HG03039 (cell line): ENCODE data around the gene EPHB2.
"Not testable (repeated sequence)": the region's sequence is repeated elsewhere in the genome, so short reads cannot be mapped to it uniquely, and the experiment has no call there.

Source experiments
- ATAC-seq: cut with Tn5 transposase; IDR thresholded peaks from one replicate; pipeline ENCODE4 v1.9.1; 2021; ENCODE audit warnings: mild to moderate bottlenecking, moderate library complexity; ENCODE audit not compliant: unreplicated experiment

Gene EPHB2

DNA sequence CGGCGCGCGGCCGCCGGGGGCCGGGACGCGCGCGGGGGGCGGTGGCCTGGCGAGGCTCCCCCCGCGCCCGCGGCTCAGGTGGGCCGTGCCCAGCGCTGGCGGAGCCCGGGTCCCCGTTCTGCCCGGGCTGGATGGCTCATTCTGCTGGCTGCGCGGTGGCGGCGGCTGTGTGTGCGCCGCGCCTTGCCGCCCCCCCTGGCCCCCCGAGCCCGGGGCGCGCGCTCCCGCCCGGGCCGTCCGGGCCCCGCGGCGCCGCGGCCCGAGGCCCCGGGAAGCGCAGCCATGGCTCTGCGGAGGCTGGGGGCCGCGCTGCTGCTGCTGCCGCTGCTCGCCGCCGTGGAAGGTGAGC, at the start of gene EPHB2:
Gene EPHB2, plus strand, starts transcription at position 139 of the 349 bp plus-strand sequence. Its CDS starts 144 bp downstream, at position 283.
- no peak for ATAC-seq

GRCh38 chr1:22661880-22662279, 48.8 kb upstream of the EPHB2 start:
- no peak for ATAC-seq

- ATAC-seq, result no peak
These were observed 48.3 kb upstream of the EPHB2 start for GRCh38 chr1:22662318-22662717.

DNA sequence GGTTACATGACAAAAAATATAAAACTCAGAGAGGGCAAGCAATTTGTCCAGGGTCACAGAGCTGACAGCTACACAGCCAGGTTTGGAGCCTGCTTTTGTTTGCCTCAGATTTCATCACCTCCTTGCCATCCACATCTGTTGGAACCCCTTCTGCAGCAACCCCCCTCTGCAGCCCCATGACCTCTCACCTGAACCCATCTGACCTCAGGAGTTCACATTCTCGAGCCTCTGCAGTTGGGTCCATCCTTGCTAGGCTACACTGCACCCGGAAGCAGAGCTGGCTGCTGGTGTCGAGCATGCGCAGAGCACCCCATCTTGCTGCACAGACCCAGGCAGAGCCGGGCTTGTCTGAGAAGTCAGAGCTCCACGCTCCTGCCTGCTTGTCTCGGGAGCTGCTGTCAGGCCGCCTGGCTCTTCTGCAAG, 47.6 kb upstream of the EPHB2 start:
- ATAC-seq, result no peak

DNA sequence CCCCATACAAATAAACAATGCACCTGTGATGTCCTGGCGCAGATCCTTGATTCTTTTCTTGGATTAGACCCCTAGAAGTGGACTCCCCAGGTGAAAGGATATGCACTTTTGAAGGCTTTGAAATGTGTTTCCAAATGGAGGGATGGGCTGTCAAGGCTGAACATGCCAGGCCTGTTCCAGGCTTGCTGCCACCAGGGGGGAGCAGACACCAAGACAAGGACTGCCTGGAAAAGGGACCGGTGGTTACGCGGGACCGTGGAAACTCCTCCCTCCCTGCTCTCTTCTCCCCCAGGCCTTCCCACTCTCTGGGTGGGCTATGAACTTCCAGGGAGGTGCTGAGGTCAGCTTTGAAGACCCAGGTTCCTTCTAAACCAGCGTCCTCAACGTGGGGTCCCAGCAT, 44.9 kb upstream of the EPHB2 start:
- no peak for ATAC-seq

DNA sequence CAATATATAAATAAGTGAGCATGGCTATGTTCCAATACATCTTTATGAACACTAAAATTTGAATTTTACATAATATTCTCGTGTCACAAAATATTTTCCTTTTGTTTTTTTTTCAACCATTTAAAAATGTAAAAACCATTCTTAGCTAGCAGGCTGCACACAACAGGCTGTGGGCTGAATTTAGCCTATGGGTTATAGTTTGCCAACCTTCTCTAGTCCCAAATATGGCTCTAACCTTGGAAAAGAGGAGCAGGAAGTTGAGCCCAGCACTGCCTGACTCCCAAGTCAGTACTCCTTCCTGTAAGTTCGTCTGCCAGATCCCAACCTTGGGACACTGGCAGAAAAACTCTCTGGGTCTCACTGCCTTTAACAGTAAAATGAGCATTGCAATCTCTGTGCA, 44.2 kb upstream of the EPHB2 start:
- no peak for ATAC-seq

DNA sequence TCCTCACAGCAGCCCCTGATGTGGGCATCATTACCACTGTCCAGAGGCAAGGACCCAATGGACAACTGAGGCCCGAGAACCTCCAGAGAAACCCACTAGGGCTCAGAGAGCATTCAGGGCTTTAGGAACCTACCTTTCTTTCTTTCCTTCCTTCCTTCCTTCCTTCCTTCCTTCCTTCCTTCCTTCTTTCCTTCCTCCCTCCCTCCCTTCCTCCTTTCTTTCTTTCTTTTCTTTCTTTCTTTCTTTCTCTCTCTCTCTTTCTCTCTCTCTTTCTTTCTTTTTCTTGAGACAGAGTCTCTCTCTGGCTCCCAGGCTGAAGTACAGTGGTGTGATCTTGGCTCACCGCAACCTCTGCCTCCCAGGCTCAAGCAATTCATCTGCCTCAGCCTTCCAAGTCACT, 41.8 kb upstream of the EPHB2 start:
- ATAC-seq, result not testable (repeated sequence)

DNA sequence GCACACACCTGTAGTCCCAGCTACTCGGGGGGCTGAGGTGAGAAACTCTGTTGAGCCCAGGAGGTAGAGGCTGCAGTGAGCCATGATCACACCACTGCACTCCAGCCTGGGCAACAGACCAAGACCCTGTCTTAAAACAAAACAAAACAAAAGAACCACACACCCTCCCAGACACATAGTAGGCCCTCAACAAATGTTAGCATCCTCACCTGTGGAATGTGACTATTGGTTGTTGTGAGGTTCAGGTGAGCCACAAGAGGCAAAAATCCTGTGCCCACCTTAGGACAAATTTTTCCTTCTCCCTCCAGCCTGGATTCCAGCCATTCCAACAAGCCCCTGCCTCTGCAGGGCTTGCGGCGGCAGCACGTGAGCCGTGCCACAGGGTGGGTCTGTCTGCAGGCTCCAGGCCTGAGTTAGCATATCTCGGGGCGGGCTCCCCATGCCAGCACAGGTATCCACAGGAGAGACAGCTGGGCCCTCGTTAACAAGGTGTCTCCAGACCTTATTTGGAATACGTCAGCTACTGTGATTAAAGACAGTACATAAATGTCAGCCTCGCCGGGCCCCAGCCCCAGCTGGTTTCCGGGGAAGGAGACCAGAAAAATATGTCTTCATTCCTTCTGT, 40.2 kb upstream of the EPHB2 start:
- ATAC-seq, result no peak

DNA sequence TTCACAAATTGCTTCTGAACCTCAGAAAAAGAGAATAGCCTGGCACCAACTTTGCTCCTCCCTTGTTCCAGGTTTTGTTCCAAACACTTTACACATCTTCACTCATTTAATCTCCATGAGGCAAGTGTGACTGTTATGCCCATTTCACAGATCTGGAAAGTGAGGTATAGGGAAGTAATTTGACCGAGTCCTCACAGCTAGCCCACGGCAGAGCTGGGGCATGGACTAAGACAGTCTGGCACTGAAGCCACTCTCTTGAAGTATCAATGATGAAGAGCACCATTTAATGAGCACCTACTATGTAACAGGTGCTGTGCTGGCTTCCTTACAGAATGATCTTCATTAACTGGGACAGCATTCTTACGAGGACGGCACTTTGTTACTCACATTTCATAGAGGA, 38.6 kb upstream of the EPHB2 start:
- no peak for ATAC-seq

GRCh38 chr1:22673486-22674409, 36.9 kb upstream of the EPHB2 start:
- no peak for ATAC-seq

- no peak for ATAC-seq
These were observed 36.3 kb upstream of the EPHB2 start for GRCh38 chr1:22674410-22674749.

GRCh38 chr1:22676151-22676550, 34.5 kb upstream of the EPHB2 start:
- ATAC-seq, result not testable (repeated sequence)

GRCh38 chr1:22676916-22677583, 33.6 kb upstream of the EPHB2 start:
- no peak for ATAC-seq

- no peak for ATAC-seq
These were observed 32.4 kb upstream of the EPHB2 start for GRCh38 chr1:22677931-22678896.

- no peak for ATAC-seq
These were observed 29.9 kb upstream of the EPHB2 start for GRCh38 chr1:22680726-22681125.

DNA sequence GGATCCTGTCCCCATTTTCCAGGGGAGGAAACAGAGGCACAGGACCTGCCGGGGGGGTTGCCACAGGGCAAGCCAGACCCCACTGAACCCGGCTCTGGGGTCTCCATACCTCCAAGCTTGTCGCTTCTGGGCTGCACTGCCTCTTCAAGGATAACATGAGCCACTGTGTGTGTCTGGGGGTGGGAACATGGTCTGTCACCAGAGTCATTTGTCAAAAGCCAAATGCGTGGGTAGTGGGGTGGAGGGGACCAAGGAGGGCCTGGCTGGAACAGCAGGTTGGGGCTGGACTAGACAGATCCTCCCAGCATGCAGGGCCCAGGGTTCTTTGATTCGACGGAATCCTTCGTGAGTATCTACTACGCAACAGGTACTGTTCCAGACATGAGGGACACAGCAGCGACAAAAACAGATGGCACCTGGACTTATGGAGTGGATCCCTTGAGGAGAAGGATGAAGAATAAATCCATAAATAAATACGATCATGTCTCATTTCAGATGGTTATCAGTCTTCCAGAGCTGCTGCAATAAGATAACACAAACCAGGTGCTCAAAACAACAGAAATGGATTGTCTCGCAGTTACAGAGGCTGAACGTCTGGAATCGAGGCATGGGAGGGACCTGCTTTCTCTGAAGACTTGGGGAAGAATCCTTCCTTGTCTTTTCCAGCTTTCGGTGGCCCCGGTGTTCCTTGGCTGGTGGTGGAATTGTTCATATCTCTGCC, 28.9 kb upstream of the EPHB2 start:
- ATAC-seq, result no peak

GRCh38 chr1:22683547-22683946, 27.1 kb upstream of the EPHB2 start:
- no peak for ATAC-seq

DNA sequence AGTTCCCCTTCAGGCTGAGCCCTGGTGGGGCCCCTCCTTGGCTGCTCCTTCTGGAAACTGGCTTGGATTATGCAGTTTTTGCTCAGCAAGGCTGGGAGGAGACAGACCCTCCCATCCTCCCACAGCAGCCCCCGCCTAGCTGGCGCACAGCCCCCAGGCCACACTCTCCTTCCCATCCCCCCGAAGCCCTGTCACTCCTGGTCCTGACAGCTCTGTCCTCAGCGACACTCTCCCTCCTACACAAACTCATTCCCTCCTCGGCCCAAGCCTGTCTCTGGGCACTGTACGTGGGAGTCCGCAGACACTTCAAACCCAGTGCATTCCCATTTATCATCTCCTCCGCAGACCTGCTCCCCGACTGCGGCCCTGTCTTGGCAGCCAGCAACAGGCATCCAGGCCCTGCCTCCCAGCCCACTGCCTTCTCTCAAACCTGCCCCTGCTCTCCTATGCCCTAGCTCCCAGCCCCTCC, 25.0 kb upstream of the EPHB2 start:
- ATAC-seq, result no peak

- no peak for ATAC-seq
These were observed 23.4 kb upstream of the EPHB2 start for GRCh38 chr1:22687191-22687590.

DNA sequence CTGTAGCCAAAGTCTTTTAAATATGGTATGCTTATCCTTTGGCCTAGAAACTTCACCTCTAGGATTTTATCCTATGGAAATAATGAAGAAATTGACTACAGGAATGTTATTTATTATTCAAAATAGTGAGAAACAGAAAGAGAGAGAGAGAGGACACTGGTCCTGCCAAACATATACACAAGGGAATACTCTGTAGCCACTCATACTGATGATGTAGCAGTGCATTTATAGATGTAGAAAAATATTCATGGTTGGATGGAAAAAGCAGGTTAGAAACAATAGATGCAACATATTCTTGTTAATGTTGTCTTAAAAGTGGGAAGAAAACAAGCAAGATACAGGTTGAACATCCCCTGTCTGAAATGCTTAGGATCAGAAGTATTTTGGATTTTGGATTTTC, 22.2 kb upstream of the EPHB2 start:
- ATAC-seq, result no peak
